Activated T-helper 1 cell treated with Interleukin-2 at 50 U/mL for 16 hours (primary cell): ENCODE measurements around the gene C11orf54.
"Not testable (repeated sequence)": the region's sequence is repeated elsewhere in the genome, so short reads cannot be mapped to it uniquely, and the experiment has no call there.

Experiments used
- DNase-seq: peaks from one replicate; pipeline ENCODE4 v3.0.0-alpha.2; 2020; ENCODE audit warnings: low read depth

The C11orf54 gene

GRCh38 chr11:93734427-93735222 lies 6.8 kb upstream of the C11orf54 start:
- DNase-seq: no peak

DNA sequence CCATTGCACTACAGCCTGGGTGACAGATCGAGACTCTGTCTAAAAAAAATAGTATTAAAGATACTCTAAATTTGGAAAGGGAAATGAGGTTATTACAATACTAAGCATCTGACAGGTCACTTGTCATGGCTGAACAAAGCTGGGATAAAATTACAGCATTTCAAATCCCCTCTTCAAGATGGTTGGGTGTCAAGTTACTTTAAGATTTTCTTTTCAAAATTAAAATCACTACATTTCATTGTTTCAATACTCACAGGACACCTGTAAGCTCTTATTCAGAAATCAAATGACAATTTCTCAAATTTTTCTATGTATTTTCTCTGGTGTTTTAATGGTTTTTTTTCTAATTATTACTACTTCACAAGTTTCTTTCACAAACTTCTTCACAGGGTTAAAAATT lies 5.8 kb upstream of the C11orf54 start:
- no peak for DNase-seq

DNA sequence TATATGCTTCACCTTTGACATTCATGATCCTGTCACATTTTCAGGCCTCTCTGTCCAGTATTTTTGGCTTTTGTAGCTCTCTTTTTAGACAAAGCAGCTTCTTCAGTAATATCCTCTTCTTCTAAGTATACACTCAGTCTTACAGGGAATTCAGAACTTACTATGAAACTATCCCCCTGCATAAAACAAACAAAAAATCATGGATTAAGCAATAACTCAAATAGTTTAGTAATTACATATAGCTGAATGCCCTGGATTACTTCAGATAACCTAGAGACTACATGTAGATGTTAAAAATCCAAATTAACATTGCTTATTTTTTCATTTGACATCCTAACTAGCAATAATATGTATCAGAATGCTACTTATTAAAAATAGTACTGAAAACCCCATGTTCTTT lies 5.3 kb upstream of the C11orf54 start:
- DNase-seq: no peak

DNA sequence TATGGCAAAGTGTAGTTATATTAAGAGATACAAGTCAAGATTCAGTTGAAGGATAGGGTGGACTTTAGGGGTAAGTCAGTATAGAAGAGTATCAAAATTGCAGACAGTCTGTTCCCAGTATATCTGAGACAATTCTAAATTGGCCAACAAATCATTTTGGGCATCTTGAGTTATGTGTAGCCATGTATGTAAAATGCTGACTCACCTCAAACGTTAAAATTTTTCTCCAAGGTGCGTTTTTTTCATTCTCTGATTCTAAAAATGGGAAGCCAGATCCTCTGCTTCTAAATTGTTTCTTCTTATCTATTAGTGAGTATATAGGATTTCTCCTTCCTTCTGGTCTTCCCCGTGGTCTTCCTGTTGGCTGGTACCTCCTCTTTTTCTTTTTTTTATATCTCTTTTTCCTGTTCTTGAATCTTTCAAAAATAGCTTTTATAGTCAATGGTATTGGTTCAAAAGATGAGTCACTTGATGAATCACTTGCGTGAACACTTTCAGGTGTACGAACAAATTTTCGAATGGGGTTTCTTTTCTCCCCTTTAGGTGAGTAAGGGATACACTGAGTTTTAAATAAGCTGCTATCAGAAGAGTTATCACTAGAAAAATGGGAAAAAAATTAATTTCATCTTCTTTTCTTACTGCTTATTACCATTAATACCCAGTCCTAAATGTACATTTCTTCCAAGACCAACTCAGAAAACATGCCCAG lies 3.4 kb upstream of the C11orf54 start:
- no peak for DNase-seq

DNA sequence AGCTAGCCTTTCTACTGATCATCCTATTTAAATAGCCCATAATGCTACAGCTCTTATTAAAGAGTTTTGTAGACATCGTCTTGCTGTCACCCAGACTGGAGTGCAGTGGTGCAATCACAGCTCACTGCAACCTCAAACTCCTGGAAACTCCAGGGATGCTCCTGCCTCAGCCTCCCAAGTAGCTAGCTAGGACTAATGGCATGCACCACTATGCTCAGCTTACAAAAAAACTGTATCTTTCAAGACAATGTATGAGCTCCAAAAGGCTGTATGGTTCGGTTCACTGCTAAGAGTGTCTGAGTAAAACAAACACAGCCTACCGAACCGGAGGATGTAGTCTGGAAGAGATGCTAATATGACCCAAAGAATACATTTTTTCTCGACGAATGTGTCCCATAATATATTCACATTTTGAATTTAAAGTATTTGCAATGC lies 2.8 kb upstream of the C11orf54 start:
- no peak for DNase-seq

- DNase-seq: no peak
Measured at GRCh38 chr11:93740031-93740729, 1.3 kb upstream of the C11orf54 start.

GRCh38 chr11:93740730-93741093 lies 760 bp upstream of the C11orf54 start:
- peak; percentile 35 for DNase-seq

DNA sequence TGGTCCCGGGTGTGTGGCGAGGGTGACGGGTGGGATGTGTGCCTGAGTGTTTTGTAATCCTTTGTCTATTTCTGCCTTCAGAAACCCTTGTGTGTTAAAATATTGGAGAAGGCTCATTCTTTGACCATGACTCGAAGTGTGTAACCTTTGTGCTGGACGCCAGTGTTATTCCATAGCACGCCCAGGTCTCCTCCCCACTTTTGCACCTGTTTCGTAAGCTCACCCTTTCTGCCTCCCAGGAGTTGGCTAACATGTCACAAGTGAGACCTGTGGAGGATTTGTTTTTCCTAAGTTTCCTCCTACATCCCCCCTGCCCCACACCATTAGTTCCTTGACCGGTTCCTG lies 382 bp downstream of the C11orf54 start:
- DNase-seq: no peak

DNA sequence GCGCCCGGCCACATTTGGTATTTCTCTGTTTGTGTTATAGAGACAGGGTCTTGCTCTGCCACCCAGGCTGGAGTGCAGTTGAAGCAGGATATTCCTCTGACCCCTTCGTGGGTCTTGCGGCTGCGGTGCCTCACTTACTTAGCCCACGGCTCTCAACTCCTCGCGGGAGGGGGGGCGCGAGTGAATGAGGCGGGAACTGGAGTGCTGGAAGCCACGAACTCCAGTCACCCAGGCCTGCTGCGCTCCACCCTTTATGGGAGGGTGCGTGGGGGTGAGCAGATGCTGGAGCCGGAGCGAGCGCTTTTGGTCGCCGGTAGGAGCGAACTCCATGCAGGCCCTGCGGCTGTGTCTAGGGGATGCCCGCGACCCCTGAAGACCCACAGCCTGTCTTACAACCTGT lies 1.8 kb downstream of the C11orf54 start:
- DNase-seq: no peak

DNA sequence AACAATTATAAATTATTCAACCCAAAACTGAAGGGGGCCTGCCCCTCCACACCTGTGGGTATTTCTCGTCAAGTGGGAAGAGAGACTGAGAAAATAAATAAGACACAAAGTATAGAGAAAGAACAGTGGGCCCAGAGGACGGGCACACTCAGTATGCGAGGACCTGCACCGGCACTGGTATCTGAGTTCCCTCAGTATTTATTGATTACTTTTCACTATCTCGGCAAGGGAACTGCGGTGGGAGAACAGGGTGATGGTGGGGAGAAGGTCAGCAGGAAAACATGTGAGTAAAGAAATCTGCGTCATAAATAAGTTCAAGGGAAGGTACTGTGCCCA lies 3.2 kb downstream of the C11orf54 start:
- no peak for DNase-seq

DNA sequence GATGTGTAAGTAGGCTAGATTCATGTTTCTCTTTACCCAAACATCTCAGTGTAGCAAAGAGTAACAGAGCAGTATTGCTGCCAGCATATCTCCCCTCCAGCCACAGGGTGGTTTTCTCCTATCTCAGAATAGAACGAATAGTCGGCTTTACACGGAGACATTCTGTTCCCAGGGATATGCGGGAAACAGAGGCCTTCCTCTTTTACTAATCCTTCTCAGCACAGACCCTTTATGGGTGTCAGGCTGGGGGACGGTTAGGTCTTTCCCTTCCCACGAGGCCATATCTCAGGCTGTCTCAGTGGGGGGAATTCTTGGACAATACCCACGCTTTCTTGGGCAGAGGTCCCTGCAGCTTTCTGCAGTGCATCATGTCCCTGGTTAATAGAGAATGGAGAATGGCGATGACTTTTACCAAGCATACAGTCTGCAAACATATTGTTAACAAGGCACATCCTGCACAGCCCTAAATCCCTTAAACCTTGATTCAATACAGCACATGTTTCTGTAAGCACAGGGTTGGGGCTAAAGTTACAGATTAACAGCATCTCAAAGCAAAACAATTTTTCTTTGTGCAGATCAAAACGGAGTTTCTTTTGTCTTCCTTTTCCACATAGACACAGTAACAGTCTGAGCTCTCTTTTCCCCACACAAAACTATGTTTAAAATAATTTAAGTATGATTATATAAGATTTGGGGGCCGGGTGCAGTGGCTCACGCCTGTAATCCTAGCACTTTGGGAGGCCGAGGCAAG lies 3.7 kb downstream of the C11orf54 start:
- DNase-seq: not testable (repeated sequence)

DNA sequence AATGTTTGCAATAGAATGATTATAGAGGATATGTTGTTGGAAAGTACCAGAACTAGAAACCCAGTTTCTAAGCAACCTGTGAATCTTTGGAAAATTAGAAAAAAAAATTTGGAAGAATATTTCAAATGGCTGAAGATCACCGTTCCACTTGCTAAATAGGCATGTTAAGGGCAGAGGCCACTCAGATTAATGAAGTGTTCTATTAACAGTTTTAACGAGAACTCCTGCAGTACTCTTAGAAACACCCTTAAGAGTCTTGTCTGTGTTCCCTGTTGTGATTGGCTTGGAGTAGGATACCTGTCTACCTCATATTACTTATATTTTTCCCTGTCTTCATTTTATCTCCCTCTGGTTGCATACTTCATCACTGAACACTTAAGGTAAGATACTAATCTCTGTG lies 4.6 kb downstream of the C11orf54 start:
- DNase-seq: no peak

- DNase-seq: no peak
Measured at GRCh38 chr11:93747122-93747521, 5.7 kb downstream of the C11orf54 start.

- DNase-seq: no peak
Measured at GRCh38 chr11:93751001-93751400, 9.5 kb downstream of the C11orf54 start.

DNA sequence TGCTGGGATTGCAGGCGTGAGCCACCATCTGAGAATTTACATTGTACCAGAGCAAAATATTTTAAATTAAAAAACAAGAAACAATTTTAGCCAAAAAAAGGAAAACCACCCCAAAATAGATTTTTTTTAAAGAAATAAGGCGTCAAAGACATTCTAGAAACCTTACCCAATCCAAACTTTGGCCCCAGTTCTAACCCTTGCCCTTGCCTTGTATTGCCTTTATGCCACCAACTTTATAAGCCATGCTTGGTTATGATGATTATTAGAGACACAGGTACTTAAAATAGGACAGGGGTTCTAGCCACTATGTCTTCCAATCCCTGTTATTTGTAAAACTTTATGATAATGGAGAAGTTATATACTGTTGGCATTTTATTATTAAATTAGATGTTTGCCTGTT lies 11.8 kb downstream of the C11orf54 start:
- no peak for DNase-seq

DNA sequence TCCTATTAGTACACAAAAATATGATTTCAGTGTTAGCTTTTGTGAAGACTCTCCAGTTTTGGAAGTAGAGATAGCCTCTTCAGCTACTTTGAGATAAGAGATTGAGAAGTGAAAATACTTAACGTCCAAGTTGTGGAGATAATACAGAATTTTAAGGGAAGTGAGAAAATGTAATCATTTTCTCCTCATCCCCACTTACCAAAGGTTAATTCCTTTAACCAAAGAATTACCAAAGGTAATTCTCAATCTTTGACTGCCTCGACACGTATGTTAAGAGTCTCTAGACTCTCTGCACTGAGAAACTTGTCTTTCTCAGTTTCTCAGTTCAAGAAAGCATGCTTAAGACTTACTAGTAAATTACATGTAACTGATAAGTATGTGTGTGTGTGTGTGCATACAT lies 15.3 kb downstream of the C11orf54 start:
- DNase-seq: no peak

GRCh38 chr11:93757301-93757700 lies 15.8 kb downstream of the C11orf54 start:
- DNase-seq: no peak

GRCh38 chr11:93757924-93758865 lies 16.7 kb downstream of the C11orf54 start:
- no peak for DNase-seq

DNA sequence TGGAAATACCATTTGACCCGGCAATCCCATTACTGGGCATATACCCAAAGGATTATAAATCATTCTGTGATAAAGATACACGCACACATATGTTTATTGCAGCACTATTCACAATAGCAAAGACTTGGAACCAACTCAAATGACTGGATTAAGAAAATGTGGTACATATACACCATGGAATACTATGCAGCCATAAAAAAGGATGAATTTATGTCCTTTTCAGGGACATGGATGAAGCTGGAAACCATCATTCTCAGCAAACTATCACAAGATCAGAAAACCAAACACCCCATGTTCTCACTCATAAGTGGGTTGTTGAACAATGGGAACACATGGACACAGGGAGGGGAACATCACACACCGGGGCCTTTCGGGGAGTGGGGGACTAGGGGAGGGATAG lies 17.7 kb downstream of the C11orf54 start:
- not testable (repeated sequence) for DNase-seq

- DNase-seq: no peak
Measured at GRCh38 chr11:93761910-93762309, 20.4 kb downstream of the C11orf54 start.

DNA sequence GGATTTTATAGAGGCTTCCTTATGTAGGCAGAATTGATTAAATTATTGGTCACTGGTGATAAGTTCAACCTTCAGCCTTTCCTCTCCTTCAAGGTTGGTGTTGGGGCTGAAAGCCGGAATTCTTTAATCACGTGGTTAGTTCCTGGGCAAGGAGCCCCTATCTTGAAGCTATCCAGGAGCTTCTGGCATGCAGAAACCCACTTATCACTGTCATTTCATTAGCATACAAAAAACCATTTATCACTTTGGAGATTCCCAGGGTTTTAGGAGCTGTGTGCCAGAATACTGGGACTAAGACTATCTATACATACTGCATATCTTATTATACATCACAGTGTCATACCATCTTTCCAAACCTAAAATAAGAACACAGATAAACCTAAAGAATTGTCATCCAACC lies 24.1 kb downstream of the C11orf54 start:
- DNase-seq: no peak
